Endodermal cell (in vitro differentiated cells): ENCODE results near the gene RAI2. TPM values are rescaled to one million over a fixed set of nuclear protein-coding genes. Genes with fewer than 3 reads are reported as not detected.
"Not testable (repeated sequence)": the region's sequence is repeated elsewhere in the genome, so short reads cannot be mapped to it uniquely, and the experiment has no call there.

Experiments used
- DNase-seq: peaks from one replicate; pipeline ENCODE4 v3.0.0-alpha.2; 2017
- H3K27ac ChIP-seq: 2 replicates; pipeline ENCODE4 v1.5.1; 2013; ENCODE audit warnings: mild to moderate bottlenecking, low read depth, low read length, moderate library complexity
- H3K27me3 ChIP-seq: 2 replicates; pipeline ENCODE4 v1.6.1; 2013; ENCODE audit warnings: mild to moderate bottlenecking, low read length, moderate library complexity; ENCODE audit not compliant: insufficient read depth, control insufficient read depth, poor library complexity, severe bottlenecking
- H3K36me3 ChIP-seq: 2 replicates; pipeline ENCODE4 v1.7.0; 2013; ENCODE audit warnings: mild to moderate bottlenecking, low read length, moderate library complexity; ENCODE audit not compliant: control insufficient read depth, insufficient read depth
- H3K4me1 ChIP-seq: one replicate; pipeline ENCODE4 v1.7.0; 2013; ENCODE audit warnings: low read length; ENCODE audit not compliant: control insufficient read depth, insufficient read depth
- H3K4me3 ChIP-seq: 2 replicates; pipeline ENCODE4 v1.5.1; 2013; ENCODE audit warnings: mild to moderate bottlenecking, low read length, moderate library complexity
- H3K9ac ChIP-seq: 2 replicates; pipeline ENCODE4 v1.6.1; 2013; ENCODE audit warnings: mild to moderate bottlenecking, low read length, moderate library complexity; ENCODE audit not compliant: poor library complexity, severe bottlenecking; ENCODE audit errors: extremely low read depth
- H3K9me3 ChIP-seq: 2 replicates; pipeline ENCODE4 v1.6.1; 2013; ENCODE audit warnings: mild to moderate bottlenecking, low read length, moderate library complexity; ENCODE audit not compliant: control insufficient read depth
- H3K27ac Mint-ChIP-seq: 2 replicates; pipeline ENCODE4 v1.8.0; 2020; ENCODE audit warnings: mixed read lengths
- H3K27me3 Mint-ChIP-seq: 2 replicates; pipeline ENCODE4 v1.8.0; 2021; ENCODE audit warnings: mild to moderate bottlenecking, mixed read lengths; ENCODE audit not compliant: insufficient read depth
- H3K36me3 Mint-ChIP-seq: 2 replicates; pipeline ENCODE4 v1.8.0; 2020; ENCODE audit warnings: low read depth, mixed read lengths
- H3K4me1 Mint-ChIP-seq: 2 replicates; pipeline ENCODE4 v1.8.0; 2020; ENCODE audit warnings: mixed read lengths
- H3K4me3 Mint-ChIP-seq: 2 replicates; pipeline ENCODE4 v1.8.0; 2020; ENCODE audit warnings: mild to moderate bottlenecking, moderate library complexity, mixed read lengths
- H3K9me3 Mint-ChIP-seq: 2 replicates; pipeline ENCODE4 v1.8.0; 2020; ENCODE audit warnings: mild to moderate bottlenecking, mixed read lengths
- CTCF ChIP-seq: fragments of 200-600 bp; sonication (generic); conservative IDR thresholded peaks from 2 replicates; pipeline ENCODE4 v1.5.0; 2021; ENCODE audit warnings: antibody characterized with exemption, mild to moderate bottlenecking
- WGBS, 2 experiments: methylation state at CpG; one replicate each; pipeline versions ENCODE4 v1.1.5 to v1.1.7; 2013; ENCODE audit warnings: missing lambda C conversion rate in 2 of 2, mixed read lengths in 1 of 2; ENCODE audit not compliant: insufficient coverage in 1 of 2, insufficient read length in 1 of 2; 5-methylcytosine and 5-hydroxymethylcytosine counted together
- total RNA-seq, 2 donors: library from RNA; stranded (reverse); fragmentation: NEBNext Ultra II Directional in 1 of 2; extraction: Animal tissue kit (Norgen Biotek cat#: 25700) in 1 of 2; gene quantifications; 2 replicates in 1 of 2; 3 replicates in 1 of 2; pipeline ENCODE4 v1.2.1, GENCODE V29; 2021

RAI2 gene
- total RNA-seq, 2 donors from 2014 or later = 4.8 to 5.8 TPM

- peak; percentile 79 for DNase-seq
- H3K4me3 Mint-ChIP-seq = no peak overlapping the region
- no peaks in the 10 kb centered on the region for H3K27me3 Mint-ChIP-seq
Measured at GRCh38 chrX:17788439-17788838, 72.7 kb downstream of the RAI2 start.

GRCh38 chrX:17787557-17787956 lies 73.5 kb downstream of the RAI2 start:
- Histone ChIP-seq H3K4me3 (no peak overlapping the region), H3K36me3 (no peaks in the 10 kb centered on the region), H3K9me3 (no peaks in the 10 kb centered on the region), H3K9ac (no peak overlapping the region), H3K27me3 (no peaks in the 10 kb centered on the region), H3K4me1 (peaks cover 2% of the 10 kb centered on the region), H3K27ac (no peak overlapping the region)
- TF ChIP-seq CTCF = no peak
- Mint-ChIP-seq H3K36me3 (peaks cover 1% of the 10 kb centered on the region), H3K9me3 (peaks cover 38% of the 10 kb centered on the region), H3K4me1 (no peaks in the 10 kb centered on the region), H3K4me3 (no peak overlapping the region), H3K27me3 (no peaks in the 10 kb centered on the region), H3K27ac (no peak overlapping the region)
- WGBS, 2 experiments = 93 to 95% methylated on average over 5 to 11 of the region's 11 CpGs
- DNase-seq = no peak

More at GRCh38 chrX:17788439-17788838, 72.7 kb downstream of the RAI2 start:
- no peaks in the 10 kb centered on the region for H3K36me3 ChIP-seq
- H3K36me3 Mint-ChIP-seq = peaks cover 1% of the 10 kb centered on the region
- WGBS, 2 experiments = 42% methylated on average over 4 of the region's 4 CpGs; no CpG with 5 or more reads in 1 of the 2 experiments
- no peaks in the 10 kb centered on the region for H3K4me1 Mint-ChIP-seq
- H3K27ac Mint-ChIP-seq = no peak overlapping the region
- no peak overlapping the region for H3K9ac ChIP-seq
- H3K9me3 Mint-ChIP-seq = peaks cover 38% of the 10 kb centered on the region
- no peaks in the 10 kb centered on the region for H3K27me3 ChIP-seq
- H3K9me3 ChIP-seq = no peaks in the 10 kb centered on the region
- peaks cover 7% of the 10 kb centered on the region for H3K4me1 ChIP-seq
- TF ChIP-seq CTCF = peak; percentile 84
- no peak overlapping the region for H3K4me3 ChIP-seq
- no peak overlapping the region for H3K27ac ChIP-seq

GRCh38 chrX:17786554-17787347 lies 74.3 kb downstream of the RAI2 start:
- Mint-ChIP-seq H3K9me3 (peaks cover 37% of the 10 kb centered on the region), H3K4me3 (peak overlapping the region; percentile 43), H3K27ac (peak overlapping the region; percentile 90)
- 64 to 87% methylated on average over 3 to 19 of the region's 31 CpGs for whole genome bisulfite sequencing, 2 experiments
- DNase-seq, H3K27ac ChIP-seq, H3K36me3 ChIP-seq, H3K4me1 ChIP-seq, H3K27me3 ChIP-seq, H3K4me3 ChIP-seq, H3K4me1 Mint-ChIP-seq, H3K27me3 Mint-ChIP-seq, H3K9me3 ChIP-seq, H3K36me3 Mint-ChIP-seq, H3K9ac ChIP-seq: not testable (repeated sequence)
